HepG2 (cell line): ENCODE results near the gene CCDC14.

ENCODE experiments used
- EHMT2 ChIP-seq: fragments of 200-600 bp; sonication (generic); IDR thresholded peaks from 2 replicates; pipeline ENCODE4 v1.7.0; 2017; ENCODE audit warnings: antibody characterized with exemption, low read depth, low read length, borderline replicate concordance
- RFX5 ChIP-seq: IDR thresholded peaks from 2 replicates; pipeline ENCODE4 v1.6.1; 2011; ENCODE audit warnings: low read depth, low read length, improper control_type of control experiment
- ZNF609 ChIP-seq: sonication (generic); formaldehyde crosslinking; IDR thresholded peaks from 2 replicates; pipeline ENCODE4 v1.4.0; 2020; ENCODE audit warnings: mild to moderate bottlenecking, missing genetic modification reagents, borderline replicate concordance
- TF ChIP-seq, protein P1 (sequence below): sonication (generic); formaldehyde crosslinking; IDR thresholded peaks from 2 replicates; pipeline ENCODE4 v1.4.0; 2020; ENCODE audit warnings: missing genetic modification reagents

- TF ChIP-seq, protein P1, sequence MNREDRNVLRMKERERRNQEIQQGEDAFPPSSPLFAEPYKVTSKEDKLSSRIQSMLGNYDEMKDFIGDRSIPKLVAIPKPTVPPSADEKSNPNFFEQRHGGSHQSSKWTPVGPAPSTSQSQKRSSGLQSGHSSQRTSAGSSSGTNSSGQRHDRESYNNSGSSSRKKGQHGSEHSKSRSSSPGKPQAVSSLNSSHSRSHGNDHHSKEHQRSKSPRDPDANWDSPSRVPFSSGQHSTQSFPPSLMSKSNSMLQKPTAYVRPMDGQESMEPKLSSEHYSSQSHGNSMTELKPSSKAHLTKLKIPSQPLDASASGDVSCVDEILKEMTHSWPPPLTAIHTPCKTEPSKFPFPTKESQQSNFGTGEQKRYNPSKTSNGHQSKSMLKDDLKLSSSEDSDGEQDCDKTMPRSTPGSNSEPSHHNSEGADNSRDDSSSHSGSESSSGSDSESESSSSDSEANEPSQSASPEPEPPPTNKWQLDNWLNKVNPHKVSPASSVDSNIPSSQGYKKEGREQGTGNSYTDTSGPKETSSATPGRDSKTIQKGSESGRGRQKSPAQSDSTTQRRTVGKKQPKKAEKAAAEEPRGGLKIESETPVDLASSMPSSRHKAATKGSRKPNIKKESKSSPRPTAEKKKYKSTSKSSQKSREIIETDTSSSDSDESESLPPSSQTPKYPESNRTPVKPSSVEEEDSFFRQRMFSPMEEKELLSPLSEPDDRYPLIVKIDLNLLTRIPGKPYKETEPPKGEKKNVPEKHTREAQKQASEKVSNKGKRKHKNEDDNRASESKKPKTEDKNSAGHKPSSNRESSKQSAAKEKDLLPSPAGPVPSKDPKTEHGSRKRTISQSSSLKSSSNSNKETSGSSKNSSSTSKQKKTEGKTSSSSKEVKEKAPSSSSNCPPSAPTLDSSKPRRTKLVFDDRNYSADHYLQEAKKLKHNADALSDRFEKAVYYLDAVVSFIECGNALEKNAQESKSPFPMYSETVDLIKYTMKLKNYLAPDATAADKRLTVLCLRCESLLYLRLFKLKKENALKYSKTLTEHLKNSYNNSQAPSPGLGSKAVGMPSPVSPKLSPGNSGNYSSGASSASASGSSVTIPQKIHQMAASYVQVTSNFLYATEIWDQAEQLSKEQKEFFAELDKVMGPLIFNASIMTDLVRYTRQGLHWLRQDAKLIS (CRISPR knock-in tag) = no peak
- TF ChIP-seq ZNF609 (no peak), EHMT2 (no peak), RFX5 (no peak)
Observed at GRCh38 chr3:123984350-123984749, 23.3 kb upstream of the CCDC14 start.
